ENCODE data around the gene SUPT5H. TPM values are rescaled to one million over a fixed set of nuclear protein-coding genes. Genes with fewer than 3 reads are reported as not detected.
"Not testable (repeated sequence)": the region's sequence is repeated elsewhere in the genome, so short reads cannot be mapped to it uniquely, and the experiment has no call there.

Gene SUPT5H
- total and polyA plus RNA-seq, 8 donors, result 61.7 to 127 (median 109) TPM

- no peaks in the 10 kb centered on the region for H3K27me3 ChIP-seq
- WGBS, 5 donors, result 69 to 79% (median 75%) methylated on average over 8 of the region's 8 CpGs
- H3K36me3 ChIP-seq, result peaks cover 14 to 47% (median 39%) of the 10 kb centered on the region in 4 donors
- intact Hi-C loops (cut with DNase I; ENCODE audit: low total_unique reads), result no loop called here
- peaks cover 20 to 72% (median 45%) of the 10 kb centered on the region in 4 donors for H3K4me1 ChIP-seq
- H3K9me3 ChIP-seq, result no peaks in the 10 kb centered on the region
- H3K27ac ChIP-seq, result no peak overlapping the region
- H3K4me3 ChIP-seq, result no peak overlapping the region
- TF ChIP-seq POLR2AphosphoS5 (IDR thresholded peaks at IDR 0.05) (no peak), CTCF (IDR thresholded peaks at IDR 0.05) (no peak), POLR2A (IDR thresholded peaks at IDR 0.05) (no peak), EP300 (IDR thresholded peaks at IDR 0.05) (no peak)
- no peak for DNase-seq
Measured at GRCh38 chr19:39449116-39449797, 3.9 kb downstream of the SUPT5H start.

GRCh38 chr19:39451257-39451656 lies 5.9 kb downstream of the SUPT5H start:
- H3K27me3 ChIP-seq; H3K27ac ChIP-seq; H3K9me3 ChIP-seq; intact Hi-C loops (cut with DNase I; ENCODE audit: low total_unique reads); DNase-seq; H3K4me3 ChIP-seq: not testable (repeated sequence)
- Histone ChIP-seq H3K36me3 (peaks cover 23 to 67% (median 57%) of the 10 kb centered on the region in 4 donors), H3K4me1 (peaks cover 16 to 62% (median 40%) of the 10 kb centered on the region in 4 donors)
- 95 to 97% (median 96%) methylated on average over 8 of the region's 8 CpGs for whole genome bisulfite sequencing, 5 donors

GRCh38 chr19:39463403-39463802 lies 18.0 kb downstream of the SUPT5H start:
- no peak for DNase-seq
- no peaks in the 10 kb centered on the region for H3K27me3 ChIP-seq
- H3K4me1 ChIP-seq, result no peaks in the 10 kb centered on the region
- 77 to 94% (median 90%) methylated on average over 3 of the region's 3 CpGs for WGBS, 5 donors
- H3K9me3 ChIP-seq, result no peaks in the 10 kb centered on the region
- no peak overlapping the region for H3K27ac ChIP-seq
- H3K4me3 ChIP-seq, result no peak overlapping the region
- intact Hi-C loops (cut with DNase I; ENCODE audit: low total_unique reads), result no loop called here
- no peak for TF ChIP-seq CTCF (IDR thresholded peaks at IDR 0.05)
- TF ChIP-seq EP300 (IDR thresholded peaks at IDR 0.05), result no peak
- TF ChIP-seq POLR2AphosphoS5 (IDR thresholded peaks at IDR 0.05), result no peak
- TF ChIP-seq POLR2A (IDR thresholded peaks at IDR 0.05), result no peak
- peaks cover 74 to 98% (median 98%) of the 10 kb centered on the region in 4 donors for H3K36me3 ChIP-seq

- intact Hi-C loops (cut with DNase I; ENCODE audit: low total_unique reads), result no loop called here
- peaks cover 74 to 98% (median 98%) of the 10 kb centered on the region in 4 donors for H3K36me3 ChIP-seq
- TF ChIP-seq CTCF (IDR thresholded peaks at IDR 0.05), result no peak
- no peak for TF ChIP-seq EP300 (IDR thresholded peaks at IDR 0.05)
- TF ChIP-seq POLR2AphosphoS5 (IDR thresholded peaks at IDR 0.05), result no peak
- no peak for TF ChIP-seq POLR2A (IDR thresholded peaks at IDR 0.05)
Measured at GRCh38 chr19:39465956-39466747, 20.8 kb downstream of the SUPT5H start.

More at GRCh38 chr19:39465956-39466747, 20.8 kb downstream of the SUPT5H start:
- 89 to 95% (median 93%) methylated on average over 17 to 18 of the region's 18 CpGs for WGBS, 5 donors
- Histone ChIP-seq H3K9me3 (no peaks in the 10 kb centered on the region), H3K4me1 (no peaks in the 10 kb centered on the region), H3K4me3 (no peak overlapping the region), H3K27me3 (no peaks in the 10 kb centered on the region), H3K27ac (no peak overlapping the region)
- DNase-seq, result no peak
